Measurements from ENCODE around the gene GALNTL6. TPM values are rescaled to one million over a fixed set of nuclear protein-coding genes. Genes with fewer than 3 reads are reported as not detected.
"Not testable (repeated sequence)": the region's sequence is repeated elsewhere in the genome, so short reads cannot be mapped to it uniquely, and the experiment has no call there.

Gene GALNTL6
- total RNA-seq, 1 donor from 2014 or later, result not detected

GRCh38 chr4:173009129-173009823 lies 1196.1 kb downstream of the GALNTL6 start:
- no peak overlapping the region for H3K4me3 Mint-ChIP-seq
- no peak for DNase-seq
- H3K27ac Mint-ChIP-seq, result no peak overlapping the region
- H3K36me3 Mint-ChIP-seq (ENCODE audit: low read depth), result no peaks in the 10 kb centered on the region
- intact Hi-C loops (cut with micrococcal nuclease), result no loop called here
- H3K9me3 Mint-ChIP-seq, result no peaks in the 10 kb centered on the region
- no peaks in the 10 kb centered on the region for H3K4me1 Mint-ChIP-seq
- peaks cover 9% of the 10 kb centered on the region for H3K27me3 Mint-ChIP-seq

GRCh38 chr4:173012608-173013007 lies 1199.4 kb downstream of the GALNTL6 start:
- no peaks in the 10 kb centered on the region for H3K36me3 Mint-ChIP-seq (ENCODE audit: low read depth)
- no peak overlapping the region for H3K4me3 Mint-ChIP-seq
- H3K9me3 Mint-ChIP-seq, result no peaks in the 10 kb centered on the region
- no peaks in the 10 kb centered on the region for H3K4me1 Mint-ChIP-seq
- peaks cover 10% of the 10 kb centered on the region for H3K27me3 Mint-ChIP-seq
- intact Hi-C loops (cut with micrococcal nuclease), result loop anchor here (1.0 kb wide), 3 partner anchors 245 to 405 kb away; no protein-coding TSS in a partner anchor
- H3K27ac Mint-ChIP-seq, result no peak overlapping the region
- no peak for DNase-seq

GRCh38 chr4:173013232-173013930 lies 1200.2 kb downstream of the GALNTL6 start:
- intact Hi-C loops (cut with micrococcal nuclease), result loop anchor here (1.0 kb wide), 3 partner anchors 244 to 404 kb away; no protein-coding TSS in a partner anchor
- Mint-ChIP-seq H3K27me3 (peaks cover 9% of the 10 kb centered on the region), H3K27ac (no peak overlapping the region), H3K4me1 (no peaks in the 10 kb centered on the region), H3K4me3 (no peak overlapping the region), H3K36me3 (ENCODE audit: low read depth) (no peaks in the 10 kb centered on the region), H3K9me3 (no peaks in the 10 kb centered on the region)
- DNase-seq, result peak; percentile 87

GRCh38 chr4:173014113-173014558 lies 1200.9 kb downstream of the GALNTL6 start:
- Mint-ChIP-seq H3K9me3 (no peaks in the 10 kb centered on the region), H3K36me3 (ENCODE audit: low read depth) (no peaks in the 10 kb centered on the region), H3K4me1 (no peaks in the 10 kb centered on the region), H3K4me3 (no peak overlapping the region), H3K27me3 (peaks cover 17% of the 10 kb centered on the region), H3K27ac (no peak overlapping the region)
- intact Hi-C loops (cut with micrococcal nuclease), result no loop called here
- DNase-seq, result no peak

- Mint-ChIP-seq H3K27me3 (peaks cover 18% of the 10 kb centered on the region), H3K27ac (no peak overlapping the region), H3K4me3 (no peak overlapping the region), H3K36me3 (ENCODE audit: low read depth) (no peaks in the 10 kb centered on the region), H3K4me1 (no peaks in the 10 kb centered on the region), H3K9me3 (no peaks in the 10 kb centered on the region)
- intact Hi-C loops (cut with micrococcal nuclease), result no loop called here
- no peak for DNase-seq
These were observed 1201.6 kb downstream of the GALNTL6 start for GRCh38 chr4:173014836-173015235.

GRCh38 chr4:173017802-173018201 lies 1204.6 kb downstream of the GALNTL6 start:
- peaks cover 14% of the 10 kb centered on the region for H3K27me3 Mint-ChIP-seq
- H3K27ac Mint-ChIP-seq, result no peak overlapping the region
- intact Hi-C loops (cut with micrococcal nuclease), result no loop called here
- no peak for DNase-seq
- H3K36me3 Mint-ChIP-seq (ENCODE audit: low read depth), result no peaks in the 10 kb centered on the region
- H3K4me1 Mint-ChIP-seq, result no peaks in the 10 kb centered on the region
- H3K9me3 Mint-ChIP-seq, result no peaks in the 10 kb centered on the region
- no peak overlapping the region for H3K4me3 Mint-ChIP-seq

- Mint-ChIP-seq H3K36me3 (ENCODE audit: low read depth) (no peaks in the 10 kb centered on the region), H3K4me3 (no peak overlapping the region), H3K9me3 (no peaks in the 10 kb centered on the region), H3K27me3 (peaks cover 14% of the 10 kb centered on the region), H3K4me1 (no peaks in the 10 kb centered on the region), H3K27ac (no peak overlapping the region)
- intact Hi-C loops (cut with micrococcal nuclease), result no loop called here
- no peak for DNase-seq
These were observed 1205.2 kb downstream of the GALNTL6 start for GRCh38 chr4:173018446-173018845.

- no peak overlapping the region for H3K4me3 Mint-ChIP-seq
- intact Hi-C loops (cut with micrococcal nuclease), result no loop called here
- H3K9me3 Mint-ChIP-seq, result no peaks in the 10 kb centered on the region
- H3K36me3 Mint-ChIP-seq (ENCODE audit: low read depth), result no peaks in the 10 kb centered on the region
- no peak overlapping the region for H3K27ac Mint-ChIP-seq
- H3K4me1 Mint-ChIP-seq, result no peaks in the 10 kb centered on the region
- DNase-seq, result no peak
- peaks cover 14% of the 10 kb centered on the region for H3K27me3 Mint-ChIP-seq
These were observed 1206.5 kb downstream of the GALNTL6 start for GRCh38 chr4:173019664-173020063.

- not testable (repeated sequence) for H3K36me3 Mint-ChIP-seq (ENCODE audit: low read depth)
These were observed 1208.8 kb downstream of the GALNTL6 start for GRCh38 chr4:173021746-173022573.

GRCh38 chr4:173024203-173024602 lies 1211.0 kb downstream of the GALNTL6 start:
- intact Hi-C loops (cut with micrococcal nuclease), result no loop called here
- no peaks in the 10 kb centered on the region for H3K9me3 Mint-ChIP-seq

More at GRCh38 chr4:173021746-173022573, 1208.8 kb downstream of the GALNTL6 start:
- H3K4me1 Mint-ChIP-seq; DNase-seq; H3K4me3 Mint-ChIP-seq; H3K9me3 Mint-ChIP-seq; intact Hi-C loops (cut with micrococcal nuclease); H3K27ac Mint-ChIP-seq: not testable (repeated sequence)
- H3K27me3 Mint-ChIP-seq, result peaks cover 12% of the 10 kb centered on the region

GRCh38 chr4:173025131-173025530 lies 1211.9 kb downstream of the GALNTL6 start:
- H3K4me3 Mint-ChIP-seq, result no peak overlapping the region
- peak; percentile 80 for DNase-seq
- H3K36me3 Mint-ChIP-seq (ENCODE audit: low read depth), result no peaks in the 10 kb centered on the region
- H3K4me1 Mint-ChIP-seq, result peaks cover 2% of the 10 kb centered on the region
- no peak overlapping the region for H3K27ac Mint-ChIP-seq
- H3K9me3 Mint-ChIP-seq, result no peaks in the 10 kb centered on the region
- intact Hi-C loops (cut with micrococcal nuclease), result loop anchor here (1.0 kb wide), 2 partner anchors 232 to 276 kb away; no protein-coding TSS in a partner anchor
- H3K27me3 Mint-ChIP-seq, result peaks cover 2% of the 10 kb centered on the region

More at GRCh38 chr4:173024203-173024602, 1211.0 kb downstream of the GALNTL6 start:
- DNase-seq, result no peak
- no peak overlapping the region for H3K27ac Mint-ChIP-seq
- peaks cover 2% of the 10 kb centered on the region for H3K4me1 Mint-ChIP-seq
- H3K4me3 Mint-ChIP-seq, result no peak overlapping the region
- H3K27me3 Mint-ChIP-seq, result peaks cover 2% of the 10 kb centered on the region
- H3K36me3 Mint-ChIP-seq (ENCODE audit: low read depth), result no peaks in the 10 kb centered on the region

GRCh38 chr4:173037242-173037641 lies 1224.0 kb downstream of the GALNTL6 start:
- Mint-ChIP-seq H3K27ac (no peak overlapping the region), H3K36me3 (ENCODE audit: low read depth) (no peaks in the 10 kb centered on the region), H3K4me3 (no peak overlapping the region), H3K4me1 (no peaks in the 10 kb centered on the region), H3K9me3 (no peaks in the 10 kb centered on the region), H3K27me3 (peaks cover 13% of the 10 kb centered on the region)
- no peak for DNase-seq
- intact Hi-C loops (cut with micrococcal nuclease), result no loop called here

- Mint-ChIP-seq H3K27ac (no peak overlapping the region), H3K4me1 (no peaks in the 10 kb centered on the region), H3K9me3 (no peaks in the 10 kb centered on the region), H3K4me3 (no peak overlapping the region), H3K36me3 (ENCODE audit: low read depth) (no peaks in the 10 kb centered on the region), H3K27me3 (peaks cover 13% of the 10 kb centered on the region)
- DNase-seq, result no peak
- intact Hi-C loops (cut with micrococcal nuclease), result no loop called here
These were observed 1225.1 kb downstream of the GALNTL6 start for GRCh38 chr4:173038192-173038896.

All from activated CD4-positive, alpha-beta T cell treated with anti-CD3 and anti-CD28 coated beads, Interleukin-2, amount 10 ng/mL, durations not matched to agents 24 days and 14 days (primary cell).